Peyer's patch (tissue), 4 donors: ENCODE data around the gene PKN2.

Source experiments
- CTCF ChIP-seq, 6 experiments: fragments of 450-650 bp in 4 of 6; fragments of 200-600 bp in 2 of 6; sonication (generic) in 1 of 6; IDR thresholded peaks; one replicate each; pipeline ENCODE4 v1.5.1; 2017 to 2019; ENCODE audit warnings: antibody characterized with exemption in 6 of 6, mild to moderate bottlenecking in 3 of 6, moderate library complexity in 1 of 6
- POLR2A ChIP-seq, 2 donors: fragments of 450-650 bp; IDR thresholded peaks; one replicate each; pipeline ENCODE4 v1.5.1; 2017; ENCODE audit warnings: antibody characterized with exemption in 2 of 2, mild to moderate bottlenecking in 2 of 2, moderate library complexity in 2 of 2

- TF ChIP-seq CTCF (IDR thresholded peaks at IDR 0.05): no peak
- TF ChIP-seq POLR2A (IDR thresholded peaks at IDR 0.05): no peak
These were observed 35.4 kb upstream of the PKN2 start for GRCh38 chr1:88648706-88649105.
